Natural killer cell (primary cell): ENCODE measurements around the gene SMU1. TPM values are rescaled to one million over a fixed set of nuclear protein-coding genes. Genes with fewer than 3 reads are reported as not detected.

Source experiments
- ATAC-seq, 3 donors: fragments of 150-1000 bp in 2 of 3; fragments of 200-7000 bp in 1 of 3; cut with Tn5 transposase; 1 replicate in 1 of 3; 2 replicates in 2 of 3; pipeline ENCODE4 v1.10.0; 2021; ENCODE audit warnings: mild to moderate bottlenecking in 2 of 3, moderate library complexity in 2 of 3
- DNase-seq, 2 donors: peaks; one replicate each; pipeline versions ENCODE4 v3.0.0 to v3.0.0-alpha.2; 2013 to 2021; ENCODE audit warnings: mixed read lengths in 1 of 2
- H3K27ac ChIP-seq: one replicate; pipeline ENCODE4 v1.5.1; 2013; ENCODE audit warnings: mild to moderate bottlenecking, low read length
- H3K27me3 ChIP-seq: one replicate; pipeline ENCODE4 v1.6.1; 2013; ENCODE audit warnings: low read length; ENCODE audit not compliant: control insufficient read depth, insufficient read depth
- H3K36me3 ChIP-seq: one replicate; pipeline ENCODE4 v1.6.1; 2013; ENCODE audit warnings: low read length; ENCODE audit not compliant: control insufficient read depth, insufficient read depth
- H3K4me1 ChIP-seq: one replicate; pipeline ENCODE4 v1.6.1; 2013; ENCODE audit warnings: low read length; ENCODE audit not compliant: control insufficient read depth, insufficient read depth
- H3K4me3 ChIP-seq: one replicate; pipeline ENCODE4 v1.5.1; 2013; ENCODE audit warnings: low read length
- H3K9me3 ChIP-seq: one replicate; pipeline ENCODE4 v1.6.1; 2013; ENCODE audit warnings: low read length; ENCODE audit not compliant: control insufficient read depth, insufficient read depth
- H3K27ac Mint-ChIP-seq, 2 donors: one replicate each; pipeline ENCODE4 v1.8.0; 2022; ENCODE audit warnings: mild to moderate bottlenecking in 2 of 2, mixed read lengths in 2 of 2, moderate library complexity in 1 of 2
- H3K27me3 Mint-ChIP-seq, 2 donors: one replicate each; pipeline ENCODE4 v1.8.0; 2022; ENCODE audit warnings: low read depth in 2 of 2, mixed read lengths in 2 of 2
- H3K36me3 Mint-ChIP-seq: one replicate; pipeline ENCODE4 v1.8.0; 2022; ENCODE audit warnings: mixed read lengths
- H3K4me1 Mint-ChIP-seq, 2 donors: one replicate each; pipeline ENCODE4 v1.8.0; 2022; ENCODE audit warnings: mixed read lengths in 2 of 2
- H3K4me3 Mint-ChIP-seq: one replicate; pipeline ENCODE4 v1.8.0; 2022; ENCODE audit warnings: mild to moderate bottlenecking, moderate library complexity, mixed read lengths
- H3K9me3 Mint-ChIP-seq, 2 donors: one replicate each; pipeline ENCODE4 v1.8.0; 2022; ENCODE audit warnings: mixed read lengths in 2 of 2
- CTCF ChIP-seq: fragments of 200-600 bp; IDR thresholded peaks from one replicate; pipeline ENCODE4 v1.8.0; 2022; ENCODE audit warnings: antibody characterized with exemption
- WGBS: methylation state at CpG from one replicate; pipeline ENCODE4 v1.1.7; 2013; ENCODE audit warnings: missing lambda C conversion rate; ENCODE audit not compliant: insufficient coverage; 5-methylcytosine and 5-hydroxymethylcytosine counted together
- intact Hi-C: fragments of 100-400 bp; cut with micrococcal nuclease; formaldehyde crosslinking; loops from one replicate; pipeline ENCODE4 v1.14.2; 2022
- total RNA-seq, 4 donors: library from RNA; stranded (reverse); fragments of 120-200 nt in 1 of 4; gene quantifications; one replicate each; pipeline versions ENCODE4 v1.2.3 to v1.2.4, GENCODE V29; 2013 to 2022

The SMU1 gene
- total RNA-seq, 3 donors from 2014 or later (not counting 1 experiment from before 2014, with no cell fraction given): 21.9 to 23.2 (median 22.1) TPM

GRCh38 chr9:33042473-33042872, 34.0 kb downstream of the SMU1 start:
- ATAC-seq: no peak
- Histone ChIP-seq H3K4me1 (peaks cover 10% of the 10 kb centered on the region), H3K27ac (no peak overlapping the region), H3K9me3 (no peaks in the 10 kb centered on the region), H3K27me3 (no peaks in the 10 kb centered on the region), H3K36me3 (peaks cover 42% of the 10 kb centered on the region), H3K4me3 (no peak overlapping the region)
- H3K4me3 Mint-ChIP-seq: peak overlapping the region; percentile 37
- peaks cover 18% of the 10 kb centered on the region for H3K36me3 Mint-ChIP-seq
- over 99% methylated on average over 8 of the region's 8 CpGs for whole genome bisulfite sequencing
- intact Hi-C loops: no loop called here
- peak overlapping the region in 1 of 2 donors; percentile 53 for H3K27ac Mint-ChIP-seq
- H3K4me1 Mint-ChIP-seq: peaks cover 18% of the 10 kb centered on the region in 2 donors
- no peak for DNase-seq
- no peaks in the 10 kb centered on the region for H3K9me3 Mint-ChIP-seq
- H3K27me3 Mint-ChIP-seq: no peaks in the 10 kb centered on the region
- no peak for TF ChIP-seq CTCF

- H3K4me3 Mint-ChIP-seq: peak overlapping the region; percentile 36
- no peaks in the 10 kb centered on the region for H3K27me3 ChIP-seq
- no peak for DNase-seq
- no peaks in the 10 kb centered on the region for H3K9me3 ChIP-seq
- H3K36me3 ChIP-seq: peaks cover 45% of the 10 kb centered on the region
- H3K4me3 ChIP-seq: no peak overlapping the region
- no peaks in the 10 kb centered on the region for H3K27me3 Mint-ChIP-seq
- peaks cover 10% of the 10 kb centered on the region for H3K4me1 ChIP-seq
- no peaks in the 10 kb centered on the region for H3K9me3 Mint-ChIP-seq
- ATAC-seq: no peak
- H3K4me1 Mint-ChIP-seq: peaks cover 18 to 22% of the 10 kb centered on the region in 2 donors
- H3K36me3 Mint-ChIP-seq: peaks cover 23% of the 10 kb centered on the region
- peak overlapping the region; percentile 53 to 65 for H3K27ac Mint-ChIP-seq
- no peak overlapping the region for H3K27ac ChIP-seq
- TF ChIP-seq CTCF: no peak
- intact Hi-C loops: no loop called here
- WGBS: 89% methylated on average over 6 of the region's 10 CpGs
Observed at GRCh38 chr9:33041432-33042188, 34.9 kb downstream of the SMU1 start.

- ATAC-seq (no peak), DNase-seq (no peak)
- Histone ChIP-seq H3K4me1 (peaks cover 10% of the 10 kb centered on the region), H3K4me3 (no peak overlapping the region), H3K36me3 (peaks cover 48% of the 10 kb centered on the region), H3K9me3 (no peaks in the 10 kb centered on the region), H3K27ac (no peak overlapping the region), H3K27me3 (no peaks in the 10 kb centered on the region)
- Mint-ChIP-seq H3K27ac (peak overlapping the region in 1 of 2 donors; percentile 53), H3K4me1 (peaks cover 23 to 27% of the 10 kb centered on the region in 2 donors), H3K4me3 (no peak overlapping the region), H3K27me3 (no peaks in the 10 kb centered on the region), H3K36me3 (peaks cover 26% of the 10 kb centered on the region), H3K9me3 (no peaks in the 10 kb centered on the region)
- 94% methylated on average over 9 of the region's 9 CpGs for WGBS
- intact Hi-C loops: no loop called here
- no peak for TF ChIP-seq CTCF
Observed at GRCh38 chr9:33040792-33041431, 35.6 kb downstream of the SMU1 start.
